Vagina (tissue), 2 donors: ENCODE measurements around the gene ARSB. TPM values are rescaled to one million over a fixed set of nuclear protein-coding genes. Genes with fewer than 3 reads are reported as not detected.
A peak's percentile ranks its signal among the peaks of the same experiment; 100 is the strongest.

ENCODE experiments used
- DNase-seq, 2 donors: peaks; one replicate each; pipeline ENCODE4 v3.0.0-alpha.2; 2017; ENCODE audit errors: extremely low spot score in 2 of 2
- H3K27ac ChIP-seq: fragments of 200-600 bp; sonication (generic); one replicate; pipeline ENCODE4 v1.5.1; 2019
- H3K27me3 ChIP-seq: fragments of 200-600 bp; sonication (generic); one replicate; pipeline ENCODE4 v1.5.1; 2019
- H3K36me3 ChIP-seq, 2 donors: fragments of 200-600 bp; sonication (generic); one replicate each; pipeline ENCODE4 v1.5.1; 2017 to 2019
- H3K4me1 ChIP-seq: fragments of 200-600 bp; sonication (generic); one replicate; pipeline ENCODE4 v1.5.1; 2019
- H3K4me3 ChIP-seq, 2 donors: fragments of 200-600 bp; sonication (generic); 1 replicate in 1 of 2; 2 replicates in 1 of 2; pipeline ENCODE4 v1.5.1; 2016 to 2019
- H3K9me3 ChIP-seq: fragments of 200-600 bp; sonication (generic); one replicate; pipeline ENCODE4 v1.5.1; 2019
- POLR2A ChIP-seq, 2 donors: fragments of 450-650 bp; IDR thresholded peaks; one replicate each; pipeline ENCODE4 v1.6.1; 2017; ENCODE audit warnings: antibody characterized with exemption in 2 of 2, mild to moderate bottlenecking in 2 of 2, moderate library complexity in 2 of 2
- POLR2AphosphoS5 ChIP-seq, 2 donors: sonication (generic); formaldehyde crosslinking; IDR thresholded peaks; one replicate each; pipeline ENCODE4 v1.9.0; 2017; ENCODE audit warnings: antibody characterized with exemption in 2 of 2, mild to moderate bottlenecking in 2 of 2, low read depth in 1 of 2; ENCODE audit not compliant: insufficient read depth in 1 of 2
- intact Hi-C: fragments of 100-400 bp; cut with DNase I; formaldehyde crosslinking; loops from one replicate; pipeline ENCODE4 v1.15.1; 2023
- total RNA-seq: library from RNA; depleted of rRNA; stranded (reverse); fragments of >200 nt; gene quantifications from one replicate; pipeline ENCODE4 v1.2.3, GENCODE V29; 2016
- TF ChIP-seq, protein P1 (sequence below), 3 experiments: fragments of 450-650 bp in 2 of 3; fragments of 200-600 bp in 1 of 3; sonication (generic) in 1 of 3; IDR thresholded peaks; one replicate each; pipeline ENCODE4 v1.5.1; 2017 to 2019; ENCODE audit warnings: antibody characterized with exemption in 3 of 3, mild to moderate bottlenecking in 2 of 3, moderate library complexity in 2 of 3

Gene ARSB
- total RNA-seq, 1 donor from 2014 or later: 12.3 TPM

DNA sequence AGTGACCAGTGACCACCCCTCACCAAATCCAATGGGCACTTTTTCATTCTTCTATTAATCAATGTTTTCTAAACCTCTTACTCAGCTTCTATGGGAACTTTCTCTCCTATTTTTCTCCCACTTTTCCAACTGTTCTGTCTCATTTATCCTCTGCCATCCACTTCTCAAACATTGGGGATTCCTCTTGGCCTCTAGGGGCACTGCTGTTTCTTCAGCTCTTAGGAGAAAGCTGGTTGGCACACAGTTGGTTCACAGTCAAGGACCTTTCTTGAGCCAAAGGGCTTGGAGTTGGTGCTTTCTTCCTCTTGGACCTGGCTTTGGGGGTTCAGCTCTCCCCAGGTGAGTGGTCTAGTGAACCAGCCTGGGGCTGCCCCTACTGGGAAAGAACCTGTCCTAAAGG is 224.3 kb downstream of the ARSB start:
- DNase-seq: peak in 1 of 2 donors; percentile 25
- Histone ChIP-seq H3K4me3 (no peak overlapping the region), H3K27ac (no peak overlapping the region), H3K9me3 (no peaks in the 10 kb centered on the region), H3K27me3 (no peaks in the 10 kb centered on the region), H3K4me1 (peaks cover 20% of the 10 kb centered on the region), H3K36me3 (no peaks in the 10 kb centered on the region)
- TF ChIP-seq, protein P1, sequence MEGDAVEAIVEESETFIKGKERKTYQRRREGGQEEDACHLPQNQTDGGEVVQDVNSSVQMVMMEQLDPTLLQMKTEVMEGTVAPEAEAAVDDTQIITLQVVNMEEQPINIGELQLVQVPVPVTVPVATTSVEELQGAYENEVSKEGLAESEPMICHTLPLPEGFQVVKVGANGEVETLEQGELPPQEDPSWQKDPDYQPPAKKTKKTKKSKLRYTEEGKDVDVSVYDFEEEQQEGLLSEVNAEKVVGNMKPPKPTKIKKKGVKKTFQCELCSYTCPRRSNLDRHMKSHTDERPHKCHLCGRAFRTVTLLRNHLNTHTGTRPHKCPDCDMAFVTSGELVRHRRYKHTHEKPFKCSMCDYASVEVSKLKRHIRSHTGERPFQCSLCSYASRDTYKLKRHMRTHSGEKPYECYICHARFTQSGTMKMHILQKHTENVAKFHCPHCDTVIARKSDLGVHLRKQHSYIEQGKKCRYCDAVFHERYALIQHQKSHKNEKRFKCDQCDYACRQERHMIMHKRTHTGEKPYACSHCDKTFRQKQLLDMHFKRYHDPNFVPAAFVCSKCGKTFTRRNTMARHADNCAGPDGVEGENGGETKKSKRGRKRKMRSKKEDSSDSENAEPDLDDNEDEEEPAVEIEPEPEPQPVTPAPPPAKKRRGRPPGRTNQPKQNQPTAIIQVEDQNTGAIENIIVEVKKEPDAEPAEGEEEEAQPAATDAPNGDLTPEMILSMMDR (IDR thresholded peaks at IDR 0.05): no peak
- TF ChIP-seq POLR2AphosphoS5 (IDR thresholded peaks at IDR 0.05; ENCODE audit: insufficient read depth in 1 of 2, low read depth in 1 of 2) (no peak), POLR2A (IDR thresholded peaks at IDR 0.05) (no peak)
- intact Hi-C loops: no loop called here

DNA sequence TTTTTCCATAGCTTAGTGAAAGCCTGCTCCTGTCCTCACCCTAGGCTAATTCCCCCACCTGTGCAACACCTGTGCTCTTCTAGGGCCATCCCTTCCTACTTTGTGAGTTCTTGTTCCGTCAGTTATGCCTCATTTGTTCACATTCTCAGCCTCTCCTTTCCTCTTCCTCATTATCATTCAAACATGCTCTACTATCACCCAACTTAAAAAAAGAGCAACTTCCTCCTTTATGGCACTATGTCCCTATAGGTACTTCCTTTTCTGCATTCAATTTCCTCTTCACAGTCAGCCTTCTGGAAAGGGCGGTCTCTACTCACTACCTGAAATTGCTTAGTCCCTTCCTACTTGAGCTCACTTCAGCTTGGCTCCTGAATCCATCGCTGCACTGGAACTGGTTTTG is 224.7 kb downstream of the ARSB start:
- intact Hi-C loops: no loop called here
- Histone ChIP-seq H3K36me3 (no peaks in the 10 kb centered on the region), H3K27ac (no peak overlapping the region), H3K4me1 (peaks cover 20% of the 10 kb centered on the region), H3K9me3 (no peaks in the 10 kb centered on the region), H3K27me3 (no peaks in the 10 kb centered on the region), H3K4me3 (no peak overlapping the region)
- peak in 1 of 2 donors; percentile 44 for DNase-seq
- TF ChIP-seq, protein P1 (IDR thresholded peaks at IDR 0.05): no peak
- TF ChIP-seq POLR2A (IDR thresholded peaks at IDR 0.05): no peak

- H3K9me3 ChIP-seq: no peaks in the 10 kb centered on the region
- H3K4me3 ChIP-seq: no peak overlapping the region
- TF ChIP-seq POLR2AphosphoS5 (IDR thresholded peaks at IDR 0.05; ENCODE audit: insufficient read depth in 1 of 2, low read depth in 1 of 2) (no peak), POLR2A (IDR thresholded peaks at IDR 0.05) (no peak)
- TF ChIP-seq, protein P1 (IDR thresholded peaks at IDR 0.05): no peak
- H3K27me3 ChIP-seq: no peaks in the 10 kb centered on the region
- H3K27ac ChIP-seq: no peak overlapping the region
- intact Hi-C loops: no loop called here
- no peak for DNase-seq
- no peaks in the 10 kb centered on the region for H3K36me3 ChIP-seq
- peaks cover 20% of the 10 kb centered on the region for H3K4me1 ChIP-seq
These were observed 226.8 kb downstream of the ARSB start for GRCh38 chr5:78758169-78758839.

DNA sequence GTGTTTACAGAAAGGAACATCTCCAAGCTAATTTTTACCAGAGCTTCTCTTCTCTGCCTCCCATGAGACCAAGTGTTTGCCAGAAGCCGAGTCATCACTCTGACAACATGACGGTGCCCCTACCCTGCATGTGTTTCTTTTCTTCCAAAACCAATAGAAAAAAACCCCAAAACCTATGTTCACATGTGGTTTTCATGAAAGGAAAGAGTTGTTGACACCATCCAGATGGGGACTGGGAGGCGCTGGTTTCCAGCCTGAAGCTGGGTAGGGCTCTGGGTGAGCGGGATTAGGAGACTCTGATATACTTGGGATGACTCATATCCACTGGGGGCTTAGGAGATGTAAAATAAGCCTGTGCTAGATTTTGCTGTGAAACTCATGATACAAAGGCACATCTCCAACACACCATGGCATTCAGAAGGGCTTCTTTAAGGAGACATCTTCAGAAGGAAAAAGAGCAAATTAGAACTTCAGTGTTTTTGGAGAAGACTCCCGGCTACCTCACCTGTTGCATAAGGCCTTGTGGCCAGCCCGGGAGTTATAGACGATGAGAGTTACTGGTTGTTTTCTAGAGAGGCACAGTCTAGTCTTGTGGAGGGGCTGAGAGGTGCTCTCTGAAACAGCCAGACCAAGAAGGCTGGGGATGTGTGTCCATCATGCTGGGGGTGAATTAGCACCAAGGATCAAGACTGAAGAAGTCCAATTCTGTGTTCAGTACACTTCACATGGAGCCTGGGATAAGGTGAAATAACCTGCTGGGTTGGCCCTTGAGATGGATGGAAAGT is 227.6 kb downstream of the ARSB start:
- Histone ChIP-seq H3K4me3 (no peak overlapping the region), H3K27me3 (no peaks in the 10 kb centered on the region), H3K36me3 (no peaks in the 10 kb centered on the region), H3K27ac (no peak overlapping the region), H3K4me1 (peaks cover 20% of the 10 kb centered on the region), H3K9me3 (no peaks in the 10 kb centered on the region)
- intact Hi-C loops: no loop called here
- TF ChIP-seq POLR2A (IDR thresholded peaks at IDR 0.05) (no peak), POLR2AphosphoS5 (IDR thresholded peaks at IDR 0.05; ENCODE audit: insufficient read depth in 1 of 2, low read depth in 1 of 2) (no peak)
- TF ChIP-seq, protein P1 (IDR thresholded peaks at IDR 0.05): no peak
- peak in 1 of 2 donors; percentile 79 for DNase-seq

- no peak for DNase-seq
- Histone ChIP-seq H3K4me3 (no peak overlapping the region), H3K4me1 (peaks cover 20% of the 10 kb centered on the region), H3K9me3 (no peaks in the 10 kb centered on the region), H3K36me3 (no peaks in the 10 kb centered on the region), H3K27me3 (no peaks in the 10 kb centered on the region), H3K27ac (no peak overlapping the region)
- intact Hi-C loops: no loop called here
- TF ChIP-seq, protein P1 (IDR thresholded peaks at IDR 0.05): no peak
- no peak for TF ChIP-seq POLR2A (IDR thresholded peaks at IDR 0.05)
- TF ChIP-seq POLR2AphosphoS5 (IDR thresholded peaks at IDR 0.05; ENCODE audit: insufficient read depth in 1 of 2, low read depth in 1 of 2): no peak
These were observed 228.3 kb downstream of the ARSB start for GRCh38 chr5:78756858-78757257.
